Naive thymus-derived CD4-positive, alpha-beta T cell (primary cell): ENCODE data around the gene EPHB1. TPM values are rescaled to one million over a fixed set of nuclear protein-coding genes. Genes with fewer than 3 reads are reported as not detected.

ENCODE experiments used
- ATAC-seq: fragments of 150-1000 bp; cut with Tn5 transposase; 2 replicates; pipeline ENCODE4 v1.10.0; 2021; ENCODE audit warnings: mild to moderate bottlenecking, moderate library complexity
- CTCF ChIA-PET: fragments of 350-600 bp; sonication (Branson Sonifier 250); formaldehyde crosslinking; loops from one replicate; lab custom pipeline; 2021; ENCODE audit warnings: antibody characterized with exemption; lab: Charles Lee
- POLR2A ChIA-PET: fragments of 350-600 bp; sonication (Branson Sonifier 250); formaldehyde crosslinking; loops from one replicate; lab custom pipeline; 2021; ENCODE audit warnings: antibody characterized with exemption, inconsistent platforms; lab: Charles Lee
- DNase-seq, 9 donors: peaks; one replicate each; pipeline versions ENCODE4 v3.0.0 to v3.0.0-alpha.2; 2020 to 2022; ENCODE audit warnings: mixed read lengths in 1 of 9
- H3K27ac ChIP-seq: one replicate; pipeline ENCODE4 v1.7.0; 2013; ENCODE audit warnings: mild to moderate bottlenecking, low read depth, low read length, moderate library complexity
- H3K27me3 ChIP-seq, 2 donors: one replicate each; pipeline ENCODE4 v1.7.0; 2013; ENCODE audit warnings: low read length in 2 of 2, mild to moderate bottlenecking in 2 of 2, moderate library complexity in 2 of 2; ENCODE audit not compliant: control insufficient read depth in 2 of 2, insufficient read depth in 2 of 2
- H3K36me3 ChIP-seq, 3 experiments: 1 replicate in 2 of 3; 2 replicates in 1 of 3; pipeline ENCODE4 v1.7.0; 2013; ENCODE audit warnings: low read length in 3 of 3, mild to moderate bottlenecking in 3 of 3, moderate library complexity in 1 of 3; ENCODE audit not compliant: insufficient read depth in 3 of 3, control insufficient read depth in 2 of 3
- H3K4me1 ChIP-seq, 2 donors: one replicate each; pipeline ENCODE4 v1.7.0; 2013; ENCODE audit warnings: low read length in 2 of 2, mild to moderate bottlenecking in 2 of 2, moderate library complexity in 1 of 2; ENCODE audit not compliant: control insufficient read depth in 2 of 2, insufficient read depth in 2 of 2
- H3K4me3 ChIP-seq: 2 replicates; pipeline ENCODE4 v1.7.0; 2013; ENCODE audit warnings: mild to moderate bottlenecking, low read length
- H3K9me3 ChIP-seq, 3 experiments: 1 replicate in 2 of 3; 2 replicates in 1 of 3; pipeline ENCODE4 v1.7.0; 2013; ENCODE audit warnings: low read length in 3 of 3; ENCODE audit not compliant: control insufficient read depth in 2 of 3
- H3K27ac Mint-ChIP-seq, 9 donors: one replicate each; pipeline ENCODE4 v1.8.0; 2020 to 2022; ENCODE audit warnings: mixed read lengths in 9 of 9, mild to moderate bottlenecking in 8 of 9, moderate library complexity in 5 of 9, inconsistent platforms in 2 of 9
- H3K27me3 Mint-ChIP-seq, 5 donors: one replicate each; pipeline ENCODE4 v1.8.0; 2021 to 2022; ENCODE audit warnings: mixed read lengths in 5 of 5, mild to moderate bottlenecking in 1 of 5
- H3K36me3 Mint-ChIP-seq, 5 donors: one replicate each; pipeline ENCODE4 v1.8.0; 2020 to 2022; ENCODE audit warnings: mixed read lengths in 5 of 5, mild to moderate bottlenecking in 3 of 5, inconsistent platforms in 1 of 5
- H3K4me1 Mint-ChIP-seq, 7 donors: one replicate each; pipeline ENCODE4 v1.8.0; 2020 to 2022; ENCODE audit warnings: mixed read lengths in 7 of 7, mild to moderate bottlenecking in 3 of 7, inconsistent platforms in 1 of 7
- H3K4me3 Mint-ChIP-seq, 10 donors: one replicate each; pipeline ENCODE4 v1.8.0; 2020 to 2022; ENCODE audit warnings: mild to moderate bottlenecking in 10 of 10, mixed read lengths in 10 of 10, moderate library complexity in 6 of 10, inconsistent platforms in 2 of 10
- H3K9me3 Mint-ChIP-seq, 11 donors: one replicate each; pipeline ENCODE4 v1.8.0; 2020 to 2022; ENCODE audit warnings: mixed read lengths in 11 of 11, mild to moderate bottlenecking in 4 of 11, inconsistent platforms in 1 of 11, moderate library complexity in 1 of 11
- intact Hi-C, 2 donors: fragments of 100-400 bp; cut with micrococcal nuclease; formaldehyde crosslinking; loops; one replicate each; pipeline ENCODE4 v1.15.1; 2023
- polyA plus RNA-seq, 2 donors: library from polyadenylated mRNA; unstranded; fragments of 300-500 nt; fragmentation: Illumina TruSeq; gene quantifications; one replicate each; pipeline ENCODE4 v1.2.3, GENCODE V29; 2021
- total RNA-seq, 6 experiments: library from RNA in 5 of 6; stranded (reverse) in 5 of 6; gene quantifications; 1 replicate in 5 of 6; 2 replicates in 1 of 6; pipeline ENCODE4 v1.2.3 and lab custom pipeline; 2021 to 2026

The EPHB1 gene
- total and polyA plus RNA-seq, 7 experiments from 2014 or later, result 1.6 to 2.2 (median 1.8) TPM; not detected in 4

DNA sequence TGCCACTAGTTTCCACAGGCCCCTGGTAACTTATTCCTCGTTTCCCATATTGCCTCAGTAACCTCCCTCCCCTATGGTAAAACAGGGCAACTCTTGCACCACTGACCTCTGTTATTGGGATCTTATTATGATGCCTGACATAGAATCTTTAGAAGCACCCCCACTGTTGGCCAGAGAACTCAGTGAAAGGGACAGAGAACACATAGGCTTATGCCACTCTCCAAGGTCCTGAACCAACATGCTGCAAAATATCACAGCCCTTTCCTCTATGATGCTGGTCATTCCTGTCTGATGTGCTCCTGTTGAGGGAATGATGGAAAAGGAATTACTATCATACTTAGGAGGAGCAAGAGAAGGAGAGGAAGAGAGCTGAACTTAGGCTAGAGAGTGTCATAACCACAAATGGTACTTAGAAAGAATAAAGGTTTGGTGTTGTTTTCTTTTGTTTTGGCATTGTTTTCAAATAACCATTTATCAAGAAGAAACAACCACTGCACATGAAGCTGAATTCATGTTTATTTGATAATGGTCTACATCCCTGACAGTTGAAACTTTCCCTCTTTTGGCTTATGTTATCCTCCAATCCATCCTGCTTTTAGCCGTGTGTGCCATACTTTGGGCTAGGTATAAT is 330.2 kb downstream of the EPHB1 start:
- no peak overlapping the region for H3K27ac Mint-ChIP-seq
- Histone ChIP-seq H3K27ac (no peak overlapping the region), H3K9me3 (no peaks in the 10 kb centered on the region)

DNA sequence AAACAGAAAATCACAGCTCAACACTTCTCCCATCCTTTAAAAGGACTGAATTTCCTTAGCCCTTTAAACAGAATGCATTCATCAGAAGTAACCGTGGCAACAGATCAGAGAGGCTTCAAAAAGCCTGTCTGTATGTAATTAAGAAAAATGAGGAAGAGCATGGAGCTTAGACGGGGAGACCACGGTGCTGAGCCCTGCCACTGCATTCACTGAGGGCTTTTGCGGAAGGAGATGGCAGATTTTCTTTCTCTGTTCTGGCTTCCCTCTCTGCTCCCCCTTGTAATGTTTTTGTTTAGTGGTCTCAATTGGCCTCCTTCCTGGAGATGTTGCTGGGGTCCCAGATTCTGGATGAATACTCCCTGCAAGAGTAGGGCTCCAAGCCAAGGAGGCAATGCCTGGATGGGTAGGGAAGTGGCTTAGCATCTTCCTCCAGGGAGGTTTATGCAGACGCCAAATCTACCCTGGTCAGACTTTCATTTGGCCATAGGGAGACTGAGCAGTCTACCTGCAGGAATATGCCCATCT is 332.9 kb downstream of the EPHB1 start:
- peaks cover 0 to 18% (median 8%) of the 10 kb centered on the region in 11 donors for H3K9me3 Mint-ChIP-seq
- no peak overlapping the region for H3K4me3 Mint-ChIP-seq
- peaks cover 0 to 6% (median 0%) of the 10 kb centered on the region in 5 donors for H3K27me3 Mint-ChIP-seq
- ChIA-PET CTCF (no interaction called here), POLR2A (no interaction called here)
- Histone ChIP-seq H3K9me3 (no peaks in the 10 kb centered on the region), H3K36me3 (no peaks in the 10 kb centered on the region), H3K4me1 (no peaks in the 10 kb centered on the region), H3K4me3 (no peak overlapping the region), H3K27ac (no peak overlapping the region), H3K27me3 (no peaks in the 10 kb centered on the region)
- DNase-seq (no peak), ATAC-seq (no peak)
- peaks cover 0 to 3% (median 0%) of the 10 kb centered on the region in 5 donors for H3K36me3 Mint-ChIP-seq
- intact Hi-C loops, result no loop called here
- H3K4me1 Mint-ChIP-seq, result no peaks in the 10 kb centered on the region
- H3K27ac Mint-ChIP-seq, result no peak overlapping the region

More for the DNA sequence above, 330.2 kb downstream of the EPHB1 start:
- POLR2A ChIA-PET, result no interaction called here
- intact Hi-C loops, result no loop called here
- no peaks in the 10 kb centered on the region for H3K27me3 ChIP-seq
- peaks cover 0 to 3% (median 0%) of the 10 kb centered on the region in 5 donors for H3K36me3 Mint-ChIP-seq
- CTCF ChIA-PET, result no interaction called here
- no peak for DNase-seq
- H3K27me3 Mint-ChIP-seq, result peaks cover 0 to 6% (median 0%) of the 10 kb centered on the region in 5 donors
- no peaks in the 10 kb centered on the region for H3K4me1 ChIP-seq
- H3K36me3 ChIP-seq, result no peaks in the 10 kb centered on the region
- H3K4me3 Mint-ChIP-seq, result no peak overlapping the region
- no peaks in the 10 kb centered on the region for H3K4me1 Mint-ChIP-seq
- H3K9me3 Mint-ChIP-seq, result peaks cover 0 to 17% (median 6%) of the 10 kb centered on the region in 11 donors
- ATAC-seq, result no peak
- no peak overlapping the region for H3K4me3 ChIP-seq

DNA sequence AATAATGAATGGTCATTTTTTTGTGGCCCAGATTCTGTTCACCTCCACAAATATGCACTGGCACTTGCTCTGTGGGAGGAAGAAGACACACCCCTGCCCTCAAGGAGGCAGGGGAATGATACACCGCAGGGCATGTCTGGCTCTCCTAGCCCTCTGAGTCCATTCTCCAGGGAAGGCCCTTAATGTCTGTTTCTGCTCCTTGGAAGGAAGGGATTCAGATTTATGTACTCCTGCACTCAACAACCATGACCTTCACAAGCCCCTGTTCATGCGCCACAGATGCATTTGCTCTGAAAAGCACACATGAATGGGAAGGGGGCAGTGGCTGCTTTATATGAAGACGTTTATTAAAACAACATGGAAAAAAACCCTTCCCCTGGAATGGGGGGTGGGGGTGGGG is 333.8 kb downstream of the EPHB1 start:
- H3K27me3 ChIP-seq, result no peaks in the 10 kb centered on the region

DNA sequence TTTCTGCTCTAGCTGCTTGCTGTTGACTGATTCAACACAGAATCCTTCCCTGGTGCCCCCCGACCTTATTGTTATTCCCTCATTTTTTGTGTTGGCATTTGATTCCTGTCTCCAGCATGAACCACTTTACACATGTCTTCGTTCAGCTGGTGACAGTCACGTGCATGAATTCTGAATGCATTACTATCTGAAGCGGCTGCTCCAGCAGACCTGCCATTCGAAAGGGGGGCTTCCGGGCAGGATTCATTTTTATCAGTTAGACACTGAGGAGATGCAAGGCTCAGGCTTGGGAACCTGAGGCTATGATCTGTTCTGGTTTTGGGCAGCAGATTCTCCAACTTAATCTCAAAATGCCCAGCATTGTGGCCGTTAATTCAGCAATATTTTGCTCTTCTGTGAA is 336.2 kb downstream of the EPHB1 start:
- H3K27ac Mint-ChIP-seq, result no peak overlapping the region
- peaks cover 0 to 6% (median 0%) of the 10 kb centered on the region in 5 donors for H3K27me3 Mint-ChIP-seq
- Histone ChIP-seq H3K4me3 (no peak overlapping the region), H3K36me3 (no peaks in the 10 kb centered on the region), H3K9me3 (no peaks in the 10 kb centered on the region), H3K27me3 (no peaks in the 10 kb centered on the region), H3K27ac (no peak overlapping the region), H3K4me1 (no peaks in the 10 kb centered on the region)
- DNase-seq (no peak), ATAC-seq (no peak)
- POLR2A ChIA-PET, result no interaction called here
- intact Hi-C loops, result no loop called here
- peaks cover 0 to 12% (median 2%) of the 10 kb centered on the region in 11 donors for H3K9me3 Mint-ChIP-seq
- no peaks in the 10 kb centered on the region for H3K36me3 Mint-ChIP-seq
- H3K4me3 Mint-ChIP-seq, result no peak overlapping the region
- CTCF ChIA-PET, result no interaction called here
- H3K4me1 Mint-ChIP-seq, result peaks cover 0 to 4% (median 0%) of the 10 kb centered on the region in 7 donors

More for the DNA sequence above, 333.8 kb downstream of the EPHB1 start:
- intact Hi-C loops, result no loop called here
- H3K4me1 ChIP-seq, result no peaks in the 10 kb centered on the region
- ChIA-PET POLR2A (no interaction called here), CTCF (no interaction called here)
- no peak overlapping the region for H3K27ac ChIP-seq
- Mint-ChIP-seq H3K4me3 (no peak overlapping the region), H3K9me3 (peaks cover 0 to 15% (median 6%) of the 10 kb centered on the region in 11 donors), H3K4me1 (no peaks in the 10 kb centered on the region), H3K36me3 (peaks cover 0 to 3% (median 0%) of the 10 kb centered on the region in 5 donors), H3K27me3 (peaks cover 0 to 6% (median 0%) of the 10 kb centered on the region in 5 donors), H3K27ac (no peak overlapping the region)
- no peaks in the 10 kb centered on the region for H3K36me3 ChIP-seq
- DNase-seq (no peak), ATAC-seq (no peak)
- no peaks in the 10 kb centered on the region for H3K9me3 ChIP-seq
- H3K4me3 ChIP-seq, result no peak overlapping the region

DNA sequence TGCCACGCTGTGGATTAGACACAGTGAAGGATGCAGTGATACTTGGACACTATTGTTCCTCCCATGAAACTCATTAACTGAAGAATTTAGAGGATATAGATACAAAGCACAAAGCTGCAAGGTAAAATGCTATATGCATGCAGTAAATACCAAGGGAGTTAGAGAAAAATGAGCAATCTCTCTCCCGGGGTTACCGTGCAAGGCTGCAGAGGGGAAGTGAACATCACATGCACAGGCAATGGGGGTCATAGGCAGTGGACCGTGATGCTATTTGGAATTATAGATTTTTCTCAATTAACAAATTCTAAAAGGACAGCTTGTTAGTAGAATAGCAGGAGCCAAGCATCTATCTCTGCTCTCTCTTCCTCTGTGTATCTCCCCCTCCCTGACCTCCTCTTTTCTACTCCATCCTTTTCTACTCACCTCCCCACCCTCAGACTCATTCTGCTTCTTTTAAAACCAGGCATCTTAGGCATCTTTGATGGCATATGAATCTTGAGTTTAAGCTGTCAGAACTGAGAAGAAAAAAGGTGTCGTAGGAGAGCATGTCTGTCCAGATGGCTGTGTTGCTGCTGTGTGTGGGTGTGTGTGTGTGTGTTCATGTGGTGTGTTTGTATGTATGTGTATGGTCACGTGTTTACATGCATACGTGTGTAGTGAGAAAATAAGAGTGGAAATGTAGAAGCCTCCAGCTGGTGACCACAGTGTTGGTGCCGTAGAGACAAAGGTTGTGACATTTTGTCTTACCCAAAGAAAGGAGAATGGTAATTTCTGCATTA is 339.0 kb downstream of the EPHB1 start:
- Mint-ChIP-seq H3K27me3 (peaks cover 0 to 6% (median 0%) of the 10 kb centered on the region in 5 donors), H3K36me3 (no peaks in the 10 kb centered on the region), H3K9me3 (peaks cover 0 to 12% (median 1%) of the 10 kb centered on the region in 11 donors), H3K4me3 (no peak overlapping the region), H3K27ac (no peak overlapping the region), H3K4me1 (peaks cover 0 to 4% (median 0%) of the 10 kb centered on the region in 7 donors)
- DNase-seq (no peak), ATAC-seq (no peak)
- no peaks in the 10 kb centered on the region for H3K9me3 ChIP-seq
- no peak overlapping the region for H3K4me3 ChIP-seq
- H3K4me1 ChIP-seq, result no peaks in the 10 kb centered on the region
- no peaks in the 10 kb centered on the region for H3K36me3 ChIP-seq
- no peaks in the 10 kb centered on the region for H3K27me3 ChIP-seq
- CTCF ChIA-PET, result no interaction called here
- no peak overlapping the region for H3K27ac ChIP-seq
- POLR2A ChIA-PET, result no interaction called here
- intact Hi-C loops, result no loop called here

DNA sequence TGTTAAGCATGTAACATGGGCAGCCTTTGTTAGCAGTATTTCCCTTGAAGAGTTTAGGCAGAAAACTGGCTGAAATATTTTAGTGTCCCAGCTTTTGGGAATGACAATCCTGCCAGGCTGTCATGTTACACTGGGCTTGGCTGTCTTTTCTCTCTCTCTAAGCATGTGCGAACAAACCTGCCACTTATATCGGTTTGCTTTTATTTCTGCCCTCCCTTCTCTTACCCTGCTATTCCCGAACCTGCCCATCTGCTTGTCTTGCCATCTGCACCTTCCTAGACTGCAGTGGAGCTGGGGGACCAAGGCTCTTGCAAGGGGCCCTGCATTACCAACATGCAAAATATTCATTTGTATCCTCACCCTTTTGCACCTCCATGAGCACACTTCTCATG is 339.6 kb downstream of the EPHB1 start:
- Mint-ChIP-seq H3K27ac (no peak overlapping the region), H3K36me3 (no peaks in the 10 kb centered on the region), H3K9me3 (peaks cover 0 to 10% (median 1%) of the 10 kb centered on the region in 11 donors), H3K4me1 (peaks cover 0 to 4% (median 0%) of the 10 kb centered on the region in 7 donors), H3K27me3 (peaks cover 0 to 1% (median 0%) of the 10 kb centered on the region in 5 donors), H3K4me3 (no peak overlapping the region)
- Histone ChIP-seq H3K27ac (no peak overlapping the region), H3K9me3 (no peaks in the 10 kb centered on the region), H3K27me3 (no peaks in the 10 kb centered on the region), H3K4me1 (no peaks in the 10 kb centered on the region), H3K36me3 (no peaks in the 10 kb centered on the region), H3K4me3 (no peak overlapping the region)
- ATAC-seq, result no peak
- intact Hi-C loops, result no loop called here
- DNase-seq, result no peak
- CTCF ChIA-PET, result no interaction called here
- POLR2A ChIA-PET, result no interaction called here
